ENCODE results near the gene PCBD1. TPM values are rescaled to one million over a fixed set of nuclear protein-coding genes. Genes with fewer than 3 reads are reported as not detected.

Gene PCBD1
- total RNA-seq, 1 donor, result 23.7 TPM

- no peak for DNase-seq (ENCODE audit: low read depth)
- no peak overlapping the region for H3K4me3 ChIP-seq (ENCODE audit: low read depth, low read length)
- no peak for TF ChIP-seq CTCF (IDR thresholded peaks at IDR 0.05; ENCODE audit: insufficient read depth, low read length)
Measured at GRCh38 chr10:70838270-70838805, 50.0 kb downstream of the PCBD1 start.

GRCh38 chr10:70837660-70838059 is 50.7 kb downstream of the PCBD1 start:
- no peak for DNase-seq (ENCODE audit: low read depth)
- H3K4me3 ChIP-seq (ENCODE audit: low read depth, low read length), result no peak overlapping the region
- TF ChIP-seq CTCF (IDR thresholded peaks at IDR 0.05; ENCODE audit: insufficient read depth, low read length), result no peak

- TF ChIP-seq CTCF (IDR thresholded peaks at IDR 0.05; ENCODE audit: insufficient read depth, low read length), result no peak
- no peak overlapping the region for H3K4me3 ChIP-seq (ENCODE audit: low read depth, low read length)
- DNase-seq (ENCODE audit: low read depth), result no peak
Measured at GRCh38 chr10:70836319-70836718, 52.0 kb downstream of the PCBD1 start.

- no peak for TF ChIP-seq CTCF (IDR thresholded peaks at IDR 0.05; ENCODE audit: insufficient read depth, low read length)
- H3K4me3 ChIP-seq (ENCODE audit: low read depth, low read length), result no peak overlapping the region
Measured at GRCh38 chr10:70834441-70835151, 53.8 kb downstream of the PCBD1 start.

GRCh38 chr10:70834021-70834420 is 54.3 kb downstream of the PCBD1 start:
- no peak overlapping the region for H3K4me3 ChIP-seq (ENCODE audit: low read depth, low read length)
- no peak for DNase-seq (ENCODE audit: low read depth)
- no peak for TF ChIP-seq CTCF (IDR thresholded peaks at IDR 0.05; ENCODE audit: insufficient read depth, low read length)

More at GRCh38 chr10:70834441-70835151, 53.8 kb downstream of the PCBD1 start:
- DNase-seq (ENCODE audit: low read depth), result no peak

GRCh38 chr10:70833601-70834000 is 54.8 kb downstream of the PCBD1 start:
- H3K4me3 ChIP-seq (ENCODE audit: low read depth, low read length), result no peak overlapping the region
- TF ChIP-seq CTCF (IDR thresholded peaks at IDR 0.05; ENCODE audit: insufficient read depth, low read length), result no peak
- DNase-seq (ENCODE audit: low read depth), result no peak

Other genes with a start within 250 kb of the PCBD1 start
- gene ADAMTS14, start 216.1 kb downstream of the PCBD1 start, total RNA-seq (ENCODE audit: low replicate concordance), result 2.0 and 5.3 TPM in 2 replicates
- gene TBATA, start 103.2 kb downstream of the PCBD1 start, total RNA-seq (ENCODE audit: low replicate concordance), result not detected in 2 replicates
- 26.3 and 117 TPM in 2 replicates for gene SGPL1, start 72.6 kb downstream of the PCBD1 start, total RNA-seq (ENCODE audit: low replicate concordance)

Measured in fibroblast of the aortic adventitia (primary cell).